Activated naive CD8-positive, alpha-beta T cell (primary cell): Measurements from ENCODE around the gene DNMBP.
"Not testable (repeated sequence)": the region's sequence is repeated elsewhere in the genome, so short reads cannot be mapped to it uniquely, and the experiment has no call there.

Source experiments
- H3K27ac Mint-ChIP-seq: one replicate; pipeline ENCODE4 v1.8.0; 2021; ENCODE audit warnings: mixed read lengths
- H3K27me3 Mint-ChIP-seq: one replicate; pipeline ENCODE4 v1.8.0; 2021; ENCODE audit warnings: mixed read lengths
- H3K36me3 Mint-ChIP-seq: one replicate; pipeline ENCODE4 v1.8.0; 2021; ENCODE audit warnings: mixed read lengths
- H3K4me1 Mint-ChIP-seq: one replicate; pipeline ENCODE4 v1.8.0; 2021; ENCODE audit warnings: low read depth, mixed read lengths
- H3K4me3 Mint-ChIP-seq: one replicate; pipeline ENCODE4 v1.8.0; 2021; ENCODE audit warnings: mild to moderate bottlenecking, mixed read lengths
- H3K9me3 Mint-ChIP-seq: one replicate; pipeline ENCODE4 v1.8.0; 2021; ENCODE audit warnings: low read depth, mixed read lengths

Gene DNMBP

GRCh38 chr10:99849057-99849456 is 160.7 kb downstream of the DNMBP start:
- Mint-ChIP-seq H3K4me1 (peaks cover 7% of the 10 kb centered on the region), H3K27me3 (no peaks in the 10 kb centered on the region), H3K9me3 (no peaks in the 10 kb centered on the region), H3K36me3 (peaks cover 11% of the 10 kb centered on the region), H3K4me3 (no peak overlapping the region), H3K27ac (no peak overlapping the region)

GRCh38 chr10:99845837-99846382 is 163.8 kb downstream of the DNMBP start:
- Mint-ChIP-seq H3K27me3 (no peaks in the 10 kb centered on the region), H3K4me1 (peaks cover 7% of the 10 kb centered on the region), H3K9me3 (no peaks in the 10 kb centered on the region), H3K4me3 (peak overlapping the region; percentile 57), H3K27ac (no peak overlapping the region), H3K36me3 (no peaks in the 10 kb centered on the region)

- no peaks in the 10 kb centered on the region for H3K9me3 Mint-ChIP-seq
- no peak overlapping the region for H3K4me3 Mint-ChIP-seq
- no peaks in the 10 kb centered on the region for H3K36me3 Mint-ChIP-seq
- no peaks in the 10 kb centered on the region for H3K27me3 Mint-ChIP-seq
- peaks cover 7% of the 10 kb centered on the region for H3K4me1 Mint-ChIP-seq
- H3K27ac Mint-ChIP-seq = no peak overlapping the region
Observed at GRCh38 chr10:99844433-99844955, 165.3 kb downstream of the DNMBP start.

- H3K27ac Mint-ChIP-seq = no peak overlapping the region
Observed at GRCh38 chr10:99843310-99843709, 166.4 kb downstream of the DNMBP start.

GRCh38 chr10:99841746-99842145 is 168.0 kb downstream of the DNMBP start:
- no peaks in the 10 kb centered on the region for H3K9me3 Mint-ChIP-seq
- peaks cover 1% of the 10 kb centered on the region for H3K36me3 Mint-ChIP-seq
- no peak overlapping the region for H3K27ac Mint-ChIP-seq
- peaks cover 7% of the 10 kb centered on the region for H3K4me1 Mint-ChIP-seq
- H3K27me3 Mint-ChIP-seq = no peaks in the 10 kb centered on the region
- no peak overlapping the region for H3K4me3 Mint-ChIP-seq

More at GRCh38 chr10:99843310-99843709, 166.4 kb downstream of the DNMBP start:
- Mint-ChIP-seq H3K36me3 (no peaks in the 10 kb centered on the region), H3K9me3 (no peaks in the 10 kb centered on the region), H3K4me1 (peaks cover 7% of the 10 kb centered on the region), H3K4me3 (no peak overlapping the region), H3K27me3 (no peaks in the 10 kb centered on the region)

DNA sequence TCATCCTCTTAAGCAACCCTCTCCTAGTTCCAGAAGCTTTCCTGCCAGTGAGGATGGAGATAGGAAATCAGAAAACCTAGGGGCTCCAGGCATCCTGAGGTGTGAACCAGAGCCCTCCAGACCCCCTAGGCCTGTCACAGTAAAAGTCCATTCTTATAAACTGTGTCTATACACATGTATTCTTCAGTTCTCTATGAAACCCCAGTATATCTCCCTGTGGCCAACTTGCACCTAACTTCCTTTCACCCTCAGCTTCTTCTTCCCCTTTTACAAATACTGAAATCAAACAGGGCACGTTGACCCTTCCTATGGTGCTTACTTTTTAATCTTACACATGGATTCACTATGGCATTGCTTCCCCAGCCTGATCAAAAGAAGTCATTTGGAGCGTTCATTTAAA is 168.9 kb downstream of the DNMBP start:
- H3K9me3 Mint-ChIP-seq, H3K4me1 Mint-ChIP-seq, H3K36me3 Mint-ChIP-seq, H3K27ac Mint-ChIP-seq, H3K4me3 Mint-ChIP-seq, H3K27me3 Mint-ChIP-seq: not testable (repeated sequence)

DNA sequence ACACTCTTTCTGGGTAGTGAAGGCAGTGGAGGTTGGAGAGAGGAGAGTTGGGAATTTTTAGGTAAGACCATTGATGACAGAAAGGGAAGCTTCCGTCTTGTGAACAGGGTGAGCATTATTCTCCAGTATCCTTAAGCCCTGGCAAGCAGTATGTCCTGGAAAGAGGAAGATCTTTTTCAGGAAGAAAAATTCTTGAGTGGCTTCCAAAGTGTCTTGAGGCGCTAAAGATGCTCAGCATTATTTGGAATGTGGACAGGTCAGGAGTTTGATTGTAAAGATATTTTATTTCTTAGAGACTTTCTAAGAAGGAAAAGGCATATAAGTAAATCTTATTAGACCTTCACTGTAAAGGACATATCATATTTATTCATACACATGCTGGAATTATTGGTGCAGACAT is 173.0 kb downstream of the DNMBP start:
- peaks cover 9% of the 10 kb centered on the region for H3K36me3 Mint-ChIP-seq
- H3K27ac Mint-ChIP-seq = no peak overlapping the region
- H3K9me3 Mint-ChIP-seq = no peaks in the 10 kb centered on the region
- H3K4me1 Mint-ChIP-seq = no peaks in the 10 kb centered on the region
- H3K4me3 Mint-ChIP-seq = no peak overlapping the region
- H3K27me3 Mint-ChIP-seq = no peaks in the 10 kb centered on the region

DNA sequence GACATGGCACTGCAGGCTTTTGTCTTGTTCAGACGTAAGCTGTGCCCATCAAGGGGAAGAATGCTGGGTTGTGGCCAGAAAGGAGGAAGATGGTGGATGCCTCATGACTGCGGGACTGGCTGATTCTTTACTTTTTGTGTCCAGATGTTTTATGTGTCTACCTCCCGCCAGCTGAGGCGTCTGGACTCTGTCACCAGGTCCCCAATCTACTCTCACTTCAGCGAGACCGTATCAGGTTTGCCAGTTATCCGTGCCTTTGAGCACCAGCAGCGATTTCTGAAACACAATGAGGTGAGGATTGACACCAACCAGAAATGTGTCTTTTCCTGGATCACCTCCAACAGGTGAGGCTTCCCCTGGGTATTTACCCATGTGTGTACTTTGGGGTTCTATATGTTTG is 173.8 kb downstream of the DNMBP start:
- no peak overlapping the region for H3K27ac Mint-ChIP-seq
- peaks cover 11% of the 10 kb centered on the region for H3K36me3 Mint-ChIP-seq
- H3K9me3 Mint-ChIP-seq = no peaks in the 10 kb centered on the region
- no peaks in the 10 kb centered on the region for H3K4me1 Mint-ChIP-seq
- H3K4me3 Mint-ChIP-seq = no peak overlapping the region
- H3K27me3 Mint-ChIP-seq = no peaks in the 10 kb centered on the region

GRCh38 chr10:99834410-99834809 is 175.3 kb downstream of the DNMBP start:
- no peaks in the 10 kb centered on the region for H3K4me1 Mint-ChIP-seq
- H3K27ac Mint-ChIP-seq = peak overlapping the region; percentile 22
- H3K27me3 Mint-ChIP-seq = no peaks in the 10 kb centered on the region
- H3K36me3 Mint-ChIP-seq = peaks cover 19% of the 10 kb centered on the region
- H3K4me3 Mint-ChIP-seq = no peak overlapping the region
- no peaks in the 10 kb centered on the region for H3K9me3 Mint-ChIP-seq

DNA sequence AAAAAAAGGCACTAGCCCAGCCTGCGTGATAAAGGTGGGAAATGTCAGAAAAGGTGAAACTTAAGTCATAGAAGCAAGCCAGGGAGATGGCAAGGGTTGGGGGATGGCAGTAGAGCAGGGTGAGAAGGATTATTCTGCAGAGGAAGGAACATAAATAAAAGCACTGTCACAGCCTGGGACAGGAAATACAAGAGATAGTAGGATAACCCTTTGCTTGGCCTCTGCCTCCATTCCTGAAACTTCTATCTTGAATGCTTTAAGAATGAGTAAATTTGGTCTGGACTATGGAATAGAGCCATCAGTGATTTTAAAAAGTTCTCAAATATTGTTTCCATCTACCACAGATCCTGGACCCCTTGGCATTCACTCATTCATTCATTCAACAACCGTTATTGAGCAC is 177.3 kb downstream of the DNMBP start:
- Mint-ChIP-seq H3K9me3 (no peaks in the 10 kb centered on the region), H3K4me1 (no peaks in the 10 kb centered on the region)

GRCh38 chr10:99828464-99828863 is 181.3 kb downstream of the DNMBP start:
- no peak overlapping the region for H3K4me3 Mint-ChIP-seq
- H3K27ac Mint-ChIP-seq = no peak overlapping the region
- no peaks in the 10 kb centered on the region for H3K9me3 Mint-ChIP-seq
- H3K27me3 Mint-ChIP-seq = no peaks in the 10 kb centered on the region
- peaks cover 10% of the 10 kb centered on the region for H3K36me3 Mint-ChIP-seq
- no peaks in the 10 kb centered on the region for H3K4me1 Mint-ChIP-seq

More for the DNA sequence above, 177.3 kb downstream of the DNMBP start:
- H3K27ac Mint-ChIP-seq = no peak overlapping the region
- H3K4me3 Mint-ChIP-seq = no peak overlapping the region
- no peaks in the 10 kb centered on the region for H3K27me3 Mint-ChIP-seq
- peaks cover 19% of the 10 kb centered on the region for H3K36me3 Mint-ChIP-seq

DNA sequence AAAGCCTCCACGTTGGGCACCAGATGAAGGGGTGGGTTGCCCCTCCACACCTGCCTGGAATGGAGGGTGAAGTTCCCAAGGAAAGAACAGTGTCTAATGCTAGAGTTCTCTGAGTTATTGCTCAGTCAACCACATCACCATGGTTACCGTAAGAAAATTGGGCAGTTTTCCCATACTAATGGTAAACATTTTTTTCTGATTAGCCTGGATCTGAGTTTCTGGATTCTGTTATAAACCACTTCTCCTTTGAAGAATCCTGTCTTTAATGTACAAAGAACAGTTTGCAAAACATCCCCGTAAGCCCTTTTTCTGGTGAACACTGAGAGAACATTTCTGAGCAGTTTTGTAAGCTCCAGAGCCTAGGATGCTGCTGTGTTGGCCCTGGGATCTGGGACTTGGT is 181.8 kb downstream of the DNMBP start:
- H3K27me3 Mint-ChIP-seq = no peaks in the 10 kb centered on the region
- H3K9me3 Mint-ChIP-seq = no peaks in the 10 kb centered on the region
- no peaks in the 10 kb centered on the region for H3K4me1 Mint-ChIP-seq
- no peak overlapping the region for H3K4me3 Mint-ChIP-seq
- H3K27ac Mint-ChIP-seq = no peak overlapping the region
- H3K36me3 Mint-ChIP-seq = peaks cover 10% of the 10 kb centered on the region
